GM23248 (cell line): Measurements from ENCODE around the gene PXT1. TPM values are rescaled to one million over a fixed set of nuclear protein-coding genes. Genes with fewer than 3 reads are reported as not detected.

ENCODE experiments used
- DNase-seq: peaks from one replicate; pipeline ENCODE4 v3.0.0-alpha.2; 2015
- H2AFZ ChIP-seq: fragments of 200-600 bp; sonication (generic); 2 replicates; pipeline ENCODE4 v1.6.1; 2016; ENCODE audit warnings: antibody characterized with exemption
- H3F3A ChIP-seq: fragments of 200-600 bp; sonication (generic); 2 replicates; pipeline ENCODE4 v1.6.1; 2016; ENCODE audit warnings: mild to moderate bottlenecking, antibody characterized with exemption, mixed run types; ENCODE audit not compliant: insufficient read depth
- H3K27ac ChIP-seq: fragments of 200-600 bp; sonication (generic); 2 replicates; pipeline ENCODE4 v1.5.1; 2016; ENCODE audit warnings: mild to moderate bottlenecking
- H3K27me3 ChIP-seq: fragments of 200-600 bp; sonication (generic); replicated peaks from 2 replicates; pipeline ENCODE4 v1.6.1; 2016; ENCODE audit warnings: mild to moderate bottlenecking; ENCODE audit not compliant: insufficient read depth
- H3K36me3 ChIP-seq: fragments of 200-600 bp; sonication (generic); 2 replicates; pipeline ENCODE4 v1.6.1; 2016; ENCODE audit warnings: low read depth, mild to moderate bottlenecking
- H3K4me1 ChIP-seq: fragments of 200-600 bp; sonication (generic); 2 replicates; pipeline ENCODE4 v1.6.1; 2016; ENCODE audit warnings: mild to moderate bottlenecking; ENCODE audit not compliant: insufficient read depth
- H3K4me2 ChIP-seq: fragments of 200-600 bp; sonication (generic); one replicate; pipeline ENCODE4 v1.6.1; 2016; ENCODE audit warnings: mild to moderate bottlenecking; ENCODE audit not compliant: unreplicated experiment
- H3K4me3 ChIP-seq: fragments of 200-600 bp; sonication (generic); 2 replicates; pipeline ENCODE4 v1.5.1; 2016; ENCODE audit warnings: mild to moderate bottlenecking
- H3K79me2 ChIP-seq: fragments of 200-600 bp; sonication (generic); 2 replicates; pipeline ENCODE4 v1.6.1; 2016; ENCODE audit warnings: mild to moderate bottlenecking; ENCODE audit not compliant: insufficient read depth
- H3K9ac ChIP-seq: fragments of 200-600 bp; sonication (generic); 2 replicates; pipeline ENCODE4 v1.6.1; 2016; ENCODE audit warnings: mild to moderate bottlenecking
- H3K9me2 ChIP-seq: fragments of 200-600 bp; sonication (generic); 2 replicates; pipeline ENCODE4 v1.6.1; 2016; ENCODE audit warnings: mixed run types, mild to moderate bottlenecking, moderate library complexity; ENCODE audit not compliant: insufficient read depth
- H3K9me3 ChIP-seq: fragments of 200-600 bp; sonication (generic); one replicate; pipeline ENCODE4 v1.6.1; 2017; ENCODE audit warnings: low read depth
- H4K20me1 ChIP-seq: fragments of 200-600 bp; sonication (generic); 2 replicates; pipeline ENCODE4 v1.6.0; 2016; ENCODE audit not compliant: insufficient read depth
- EZH2 ChIP-seq: fragments of 200-600 bp; sonication (generic); IDR thresholded peaks from 2 replicates; pipeline ENCODE4 v1.6.1; 2018; ENCODE audit warnings: antibody characterized with exemption, mild to moderate bottlenecking; ENCODE audit not compliant: insufficient read depth, poor library complexity, severe bottlenecking
- EZH2phosphoT487 ChIP-seq: fragments of 200-600 bp; sonication (generic); IDR thresholded peaks from 2 replicates; pipeline ENCODE4 v1.6.1; 2018; ENCODE audit warnings: antibody characterized with exemption, moderate library complexity, mild to moderate bottlenecking, low read depth; ENCODE audit not compliant: insufficient read depth
- whole genome bisulfite sequencing, 2 experiments: methylation state at CpG; one replicate each; pipeline ENCODE4 v1.1.6; 2015 to 2017; ENCODE audit warnings: low lambda C conversion rate in 2 of 2, low coverage in 1 of 2; ENCODE audit errors: missing lambda C conversion rate in 2 of 2; 5-methylcytosine and 5-hydroxymethylcytosine counted together
- in situ Hi-C: fragments of 300-500 bp; cut with MboI; formaldehyde crosslinking; loops from 2 replicates; pipeline ENCODE4 v1.15.0; 2020
- polyA plus RNA-seq: library from polyadenylated mRNA; unstranded; fragments of >200 nt; fragmentation: Nextera tagmentation; extraction: Ambion mirVana; gene quantifications from 2 replicates; pipeline ENCODE4 v1.2.1, GENCODE V29; 2016
- total RNA-seq: library from RNA; depleted of rRNA; stranded (reverse); fragments of >200 nt; shearing (Covaris generic); gene quantifications from 2 replicates; pipeline ENCODE4 v1.2.3, GENCODE V29; 2014

Gene PXT1
- total and polyA plus RNA-seq, 2 experiments from 2014 or later: not detected

DNA sequence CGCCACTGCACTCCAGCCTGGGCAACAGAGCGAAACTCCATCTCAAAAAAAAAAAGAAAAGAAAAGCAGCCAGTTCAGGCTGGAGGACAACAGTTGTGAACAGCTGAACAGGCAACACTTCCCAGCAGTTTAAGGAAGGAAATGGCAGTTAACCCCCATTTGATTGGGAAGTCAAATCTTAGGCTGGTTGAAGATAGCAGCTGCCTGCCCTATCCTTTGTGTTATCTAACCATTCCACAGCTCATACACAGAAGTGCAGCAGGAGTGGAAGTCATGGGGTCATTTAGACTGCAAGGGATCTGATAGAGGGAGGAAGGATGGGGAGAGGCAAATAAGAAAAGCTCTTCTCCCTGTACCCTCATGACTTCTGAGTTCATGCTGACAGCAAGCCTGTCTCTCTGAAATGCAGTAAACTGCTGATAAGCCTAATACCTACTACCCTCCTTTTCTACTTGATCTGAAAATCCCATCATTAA lies 35.4 kb upstream of the PXT1 start:
- in situ Hi-C loops: no loop called here
- no peaks in the 10 kb centered on the region for H3K9me2 ChIP-seq
- H3K9me3 ChIP-seq: no peaks in the 10 kb centered on the region

GRCh38 chr6:36469946-36470345 lies 27.3 kb upstream of the PXT1 start:
- no peak for DNase-seq
- no peaks in the 10 kb centered on the region for H3K9me2 ChIP-seq
- no peaks in the 10 kb centered on the region for H3K9me3 ChIP-seq
- no peak overlapping the region for H3K4me3 ChIP-seq
- no peak overlapping the region for H2AFZ ChIP-seq
- peaks cover 97% of the 10 kb centered on the region for H3K79me2 ChIP-seq
- H3K4me1 ChIP-seq: no peaks in the 10 kb centered on the region
- in situ Hi-C loops: no loop called here
- TF ChIP-seq EZH2phosphoT487 (no peak), EZH2 (no peak)
- 86 to 96% methylated on average over 3 of the region's 3 CpGs for WGBS, 2 experiments
- H3K36me3 ChIP-seq: peaks cover 29% of the 10 kb centered on the region
- H3K27ac ChIP-seq: no peak overlapping the region
- H3F3A ChIP-seq: 0 out of 2 replicates have a peak, but pooled peaks cover 13% of the 10 kb centered on the region
- H4K20me1 ChIP-seq: 0 out of 2 replicates have a peak, but pooled peaks cover 5% of the 10 kb centered on the region
- no peak overlapping the region for H3K4me2 ChIP-seq
- no peak overlapping the region for H3K9ac ChIP-seq
- no peaks in the 10 kb centered on the region for H3K27me3 ChIP-seq

More for the DNA sequence above, 35.4 kb upstream of the PXT1 start:
- Histone ChIP-seq H3K4me2 (no peak overlapping the region), H3K27ac (no peak overlapping the region), H2AFZ (no peak overlapping the region), H4K20me1 (0 out of 2 replicates have a peak, but pooled peaks cover 5% of the 10 kb centered on the region), H3K9ac (no peak overlapping the region), H3K27me3 (no peaks in the 10 kb centered on the region), H3K4me1 (no peaks in the 10 kb centered on the region), H3K4me3 (no peak overlapping the region), H3K79me2 (peaks cover 75% of the 10 kb centered on the region), H3K36me3 (peaks cover 42% of the 10 kb centered on the region), H3F3A (peaks cover 44% of the 10 kb centered on the region; the same call in 1 of the 2 replicates)
- TF ChIP-seq EZH2 (no peak), EZH2phosphoT487 (no peak)
- WGBS, 2 experiments: 94 to 100% methylated on average over 2 of the region's 2 CpGs
- no peak for DNase-seq

DNA sequence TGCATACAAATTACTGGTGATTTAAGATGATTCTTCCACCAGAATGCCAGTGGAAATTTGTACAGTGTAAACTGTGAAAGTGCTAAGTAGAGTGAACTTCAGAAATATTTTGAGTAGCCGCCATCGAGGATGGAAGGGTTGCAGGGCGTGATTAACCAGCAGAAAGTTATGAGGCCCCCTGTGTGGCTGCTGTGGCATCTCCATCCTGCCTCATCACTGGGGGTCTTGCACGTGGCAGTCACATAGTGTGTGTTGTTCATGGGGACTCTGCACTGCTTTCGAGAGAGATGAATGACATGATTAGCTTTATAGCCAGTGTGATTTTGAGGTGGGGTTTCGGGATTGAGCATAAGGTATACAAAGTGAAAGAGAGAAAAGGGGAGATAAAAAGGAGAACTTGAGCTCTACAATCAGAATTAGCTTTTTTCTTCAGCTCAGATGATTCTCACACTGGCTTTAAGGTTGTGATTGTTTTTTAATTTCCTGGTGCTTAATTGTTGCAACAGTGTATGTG lies 26.6 kb upstream of the PXT1 start:
- Histone ChIP-seq H3K4me3 (no peak overlapping the region), H3K36me3 (peaks cover 23% of the 10 kb centered on the region), H3K9me3 (no peaks in the 10 kb centered on the region), H3K4me1 (0 out of 2 replicates have a peak, but pooled peaks cover 2% of the 10 kb centered on the region), H3K27ac (no peak overlapping the region), H3K27me3 (no peaks in the 10 kb centered on the region), H3K9me2 (no peaks in the 10 kb centered on the region), H3K79me2 (peaks cover 97% of the 10 kb centered on the region), H4K20me1 (0 out of 2 replicates have a peak, but pooled peaks cover 1% of the 10 kb centered on the region), H3F3A (peaks cover 13% of the 10 kb centered on the region; the same call in 1 of the 2 replicates), H2AFZ (no peak overlapping the region), H3K4me2 (no peak overlapping the region), H3K9ac (no peak overlapping the region)
- 76 to 83% methylated on average over 6 of the region's 6 CpGs for WGBS, 2 experiments
- in situ Hi-C loops: no loop called here
- TF ChIP-seq EZH2phosphoT487: no peak
- no peak for TF ChIP-seq EZH2
- DNase-seq: no peak

- WGBS, 2 experiments: 96 to 100% methylated on average over 3 of the region's 3 CpGs
- no peaks in the 10 kb centered on the region for H3K27me3 ChIP-seq
- in situ Hi-C loops: no loop called here
- H3K4me1 ChIP-seq: peaks cover 13% of the 10 kb centered on the region
- TF ChIP-seq EZH2 (no peak), EZH2phosphoT487 (no peak)
- H2AFZ ChIP-seq: no peak overlapping the region
- H3K27ac ChIP-seq: no peak overlapping the region
- peaks cover 99% of the 10 kb centered on the region for H3K79me2 ChIP-seq
- no peak overlapping the region for H3K9ac ChIP-seq
- peaks cover 3% of the 10 kb centered on the region; the same call in 1 of the 2 replicates for H4K20me1 ChIP-seq
- H3K36me3 ChIP-seq: peaks cover 17% of the 10 kb centered on the region
- H3K9me3 ChIP-seq: no peaks in the 10 kb centered on the region
- H3K4me3 ChIP-seq: no peak overlapping the region
- no peak for DNase-seq
- no peak overlapping the region for H3K4me2 ChIP-seq
- peaks cover 24% of the 10 kb centered on the region for H3F3A ChIP-seq
- H3K9me2 ChIP-seq: no peaks in the 10 kb centered on the region
Observed at GRCh38 chr6:36467625-36468024, 25.0 kb upstream of the PXT1 start.
